Measurements from ENCODE around the gene IGFALS.

GRCh38 chr16:1775006-1775845 is 18.3 kb downstream of the IGFALS start:
- TF ChIP-seq ARNTL (CRISPR knock-in tag; IDR thresholded peaks at IDR 0.05; ENCODE audit: borderline replicate concordance, low read depth), result no peak
- no peak for TF ChIP-seq ZFP3 (CRISPR knock-in tag; IDR thresholded peaks at IDR 0.05)
- TF ChIP-seq PPARA (CRISPR knock-in tag; IDR thresholded peaks at IDR 0.05; ENCODE audit: borderline replicate concordance), result no peak
- no peak for TF ChIP-seq ZNF565 (CRISPR knock-in tag; conservative IDR thresholded peaks at IDR 0.05; ENCODE audit: low read depth)
- TF ChIP-seq TCF4 (CRISPR knock-in tag; IDR thresholded peaks at IDR 0.05; ENCODE audit: borderline replicate concordance), result no peak
- TF ChIP-seq TOX (CRISPR knock-in tag; IDR thresholded peaks at IDR 0.05; ENCODE audit: borderline replicate concordance), result no peak
- TF ChIP-seq, protein P1, sequence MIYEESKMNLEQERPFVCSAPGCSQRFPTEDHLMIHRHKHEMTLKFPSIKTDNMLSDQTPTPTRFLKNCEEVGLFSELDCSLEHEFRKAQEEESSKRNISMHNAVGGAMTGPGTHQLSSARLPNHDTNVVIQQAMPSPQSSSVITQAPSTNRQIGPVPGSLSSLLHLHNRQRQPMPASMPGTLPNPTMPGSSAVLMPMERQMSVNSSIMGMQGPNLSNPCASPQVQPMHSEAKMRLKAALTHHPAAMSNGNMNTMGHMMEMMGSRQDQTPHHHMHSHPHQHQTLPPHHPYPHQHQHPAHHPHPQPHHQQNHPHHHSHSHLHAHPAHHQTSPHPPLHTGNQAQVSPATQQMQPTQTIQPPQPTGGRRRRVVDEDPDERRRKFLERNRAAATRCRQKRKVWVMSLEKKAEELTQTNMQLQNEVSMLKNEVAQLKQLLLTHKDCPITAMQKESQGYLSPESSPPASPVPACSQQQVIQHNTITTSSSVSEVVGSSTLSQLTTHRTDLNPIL (CRISPR knock-in tag; IDR thresholded peaks at IDR 0.05; ENCODE audit: low read depth), result no peak
